Astrocyte (in vitro differentiated cells and primary cell): ENCODE results near the gene CAMK2G. TPM values are rescaled to one million over a fixed set of nuclear protein-coding genes. Genes with fewer than 3 reads are reported as not detected.

ENCODE experiments used
- DNase-seq: peaks from one replicate; pipeline ENCODE4 v3.0.0-alpha.2; 2010; ENCODE audit warnings: low read depth
- FAIRE-seq: peaks from 2 replicates; lab custom pipeline; 2011; peaks lifted over from hg19 to GRCh38; lab: Jason Lieb, UNC
- H2AFZ ChIP-seq: 2 replicates; pipeline ENCODE4 v1.6.0; 2012; ENCODE audit warnings: low read depth, low read length, inconsistent platforms
- H3K27ac ChIP-seq: 2 replicates; pipeline ENCODE4 v1.5.1; 2011; ENCODE audit warnings: low read depth, low read length, inconsistent platforms
- H3K27me3 ChIP-seq: 2 replicates; pipeline ENCODE4 v1.6.0; 2011; ENCODE audit warnings: low read length, inconsistent platforms; ENCODE audit not compliant: insufficient read depth
- H3K36me3 ChIP-seq: 2 replicates; pipeline ENCODE4 v1.5.1; 2011; ENCODE audit warnings: low read length, inconsistent platforms; ENCODE audit not compliant: insufficient read depth
- H3K4me1 ChIP-seq: 2 replicates; pipeline ENCODE4 v1.5.1; 2011; ENCODE audit warnings: low read length, inconsistent platforms; ENCODE audit not compliant: insufficient read depth
- H3K4me2 ChIP-seq: 2 replicates; pipeline ENCODE4 v1.6.0; 2012; ENCODE audit warnings: low read length, inconsistent platforms
- H3K4me3 ChIP-seq: 2 replicates; pipeline ENCODE4 v1.5.1; 2011; ENCODE audit warnings: low read depth, mild to moderate bottlenecking, low read length, inconsistent platforms; ENCODE audit not compliant: insufficient read depth
- H3K79me2 ChIP-seq: 2 replicates; pipeline ENCODE4 v1.6.0; 2012; ENCODE audit warnings: mild to moderate bottlenecking, low read length, inconsistent platforms; ENCODE audit not compliant: insufficient read depth
- H3K9ac ChIP-seq: 2 replicates; pipeline ENCODE4 v1.6.0; 2012; ENCODE audit warnings: mild to moderate bottlenecking, low read length, inconsistent platforms
- H3K9me3 ChIP-seq: 2 replicates; pipeline ENCODE4 v1.5.1; 2012; ENCODE audit warnings: low read depth, mild to moderate bottlenecking, low read length, inconsistent platforms; ENCODE audit not compliant: insufficient read depth
- H4K20me1 ChIP-seq: 2 replicates; pipeline ENCODE4 v1.6.0; 2012; ENCODE audit warnings: low read length, inconsistent platforms; ENCODE audit not compliant: insufficient read depth
- H3K27ac Mint-ChIP-seq: one replicate; pipeline ENCODE4 v1.8.0; 2021; ENCODE audit warnings: mild to moderate bottlenecking, mixed read lengths; ENCODE audit not compliant: unreplicated experiment
- H3K27me3 Mint-ChIP-seq: one replicate; pipeline ENCODE4 v1.8.0; 2021; ENCODE audit warnings: low read depth, mixed read lengths; ENCODE audit not compliant: unreplicated experiment
- H3K36me3 Mint-ChIP-seq: one replicate; pipeline ENCODE4 v1.8.0; 2021; ENCODE audit warnings: low read depth, mixed read lengths; ENCODE audit not compliant: unreplicated experiment
- H3K4me1 Mint-ChIP-seq: one replicate; pipeline ENCODE4 v1.8.0; 2021; ENCODE audit warnings: low read depth, mixed read lengths; ENCODE audit not compliant: unreplicated experiment
- H3K4me3 Mint-ChIP-seq: one replicate; pipeline ENCODE4 v1.8.0; 2021; ENCODE audit warnings: mild to moderate bottlenecking, moderate library complexity, mixed read lengths; ENCODE audit not compliant: unreplicated experiment
- H3K9me3 Mint-ChIP-seq: one replicate; pipeline ENCODE4 v1.8.0; 2021; ENCODE audit warnings: mild to moderate bottlenecking, mixed read lengths; ENCODE audit not compliant: unreplicated experiment
- CTCF ChIP-seq: IDR thresholded peaks from 2 replicates; pipeline ENCODE4 v1.5.1; 2011; ENCODE audit warnings: low read depth, mild to moderate bottlenecking, inconsistent platforms, low read length, moderate library complexity; ENCODE audit not compliant: insufficient read depth
- EZH2 ChIP-seq: IDR thresholded peaks from 2 replicates; pipeline ENCODE4 v1.6.1; 2012; ENCODE audit warnings: mild to moderate bottlenecking, low read length, inconsistent platforms; ENCODE audit not compliant: insufficient read depth
- total RNA-seq: library from RNA; stranded (reverse); gene quantifications from 2 replicates; pipeline ENCODE4 v1.2.1, GENCODE V29; 2021

CAMK2G gene
- total RNA-seq, 1 donor from 2014 or later, result 19.8 TPM

- Histone ChIP-seq H3K4me3 (no peak overlapping the region), H3K9ac (no peak overlapping the region), H3K27ac (no peak overlapping the region), H4K20me1 (peaks cover 80% of the 10 kb centered on the region), H2AFZ (no peak overlapping the region), H3K4me2 (no peak overlapping the region), H3K36me3 (no peaks in the 10 kb centered on the region), H3K4me1 (peaks cover 30% of the 10 kb centered on the region), H3K79me2 (peaks cover 10% of the 10 kb centered on the region), H3K27me3 (no peaks in the 10 kb centered on the region), H3K9me3 (no peaks in the 10 kb centered on the region)
- Mint-ChIP-seq H3K9me3 (no peaks in the 10 kb centered on the region), H3K36me3 (peaks cover 23% of the 10 kb centered on the region), H3K27ac (no peak overlapping the region), H3K4me3 (no peak overlapping the region), H3K4me1 (peaks cover 14% of the 10 kb centered on the region), H3K27me3 (no peaks in the 10 kb centered on the region)
- FAIRE-seq (no peak), DNase-seq (no peak)
- TF ChIP-seq EZH2 (no peak), CTCF (no peak)
These were observed 14.4 kb downstream of the CAMK2G start for GRCh38 chr10:73859784-73860491.

- TF ChIP-seq EZH2 (no peak), CTCF (no peak)
- Histone ChIP-seq H3K4me3 (no peak overlapping the region), H4K20me1 (peaks cover 84% of the 10 kb centered on the region), H3K27ac (no peak overlapping the region), H3K27me3 (no peaks in the 10 kb centered on the region), H2AFZ (no peak overlapping the region), H3K4me1 (peaks cover 30% of the 10 kb centered on the region), H3K36me3 (no peaks in the 10 kb centered on the region), H3K4me2 (no peak overlapping the region), H3K79me2 (peaks cover 8% of the 10 kb centered on the region), H3K9ac (no peak overlapping the region), H3K9me3 (no peaks in the 10 kb centered on the region)
- Mint-ChIP-seq H3K9me3 (no peaks in the 10 kb centered on the region), H3K27me3 (no peaks in the 10 kb centered on the region), H3K4me3 (no peak overlapping the region), H3K27ac (no peak overlapping the region), H3K36me3 (peaks cover 22% of the 10 kb centered on the region), H3K4me1 (peaks cover 14% of the 10 kb centered on the region)
- DNase-seq (no peak), FAIRE-seq (no peak)
These were observed 14.9 kb downstream of the CAMK2G start for GRCh38 chr10:73859428-73859783.

DNA sequence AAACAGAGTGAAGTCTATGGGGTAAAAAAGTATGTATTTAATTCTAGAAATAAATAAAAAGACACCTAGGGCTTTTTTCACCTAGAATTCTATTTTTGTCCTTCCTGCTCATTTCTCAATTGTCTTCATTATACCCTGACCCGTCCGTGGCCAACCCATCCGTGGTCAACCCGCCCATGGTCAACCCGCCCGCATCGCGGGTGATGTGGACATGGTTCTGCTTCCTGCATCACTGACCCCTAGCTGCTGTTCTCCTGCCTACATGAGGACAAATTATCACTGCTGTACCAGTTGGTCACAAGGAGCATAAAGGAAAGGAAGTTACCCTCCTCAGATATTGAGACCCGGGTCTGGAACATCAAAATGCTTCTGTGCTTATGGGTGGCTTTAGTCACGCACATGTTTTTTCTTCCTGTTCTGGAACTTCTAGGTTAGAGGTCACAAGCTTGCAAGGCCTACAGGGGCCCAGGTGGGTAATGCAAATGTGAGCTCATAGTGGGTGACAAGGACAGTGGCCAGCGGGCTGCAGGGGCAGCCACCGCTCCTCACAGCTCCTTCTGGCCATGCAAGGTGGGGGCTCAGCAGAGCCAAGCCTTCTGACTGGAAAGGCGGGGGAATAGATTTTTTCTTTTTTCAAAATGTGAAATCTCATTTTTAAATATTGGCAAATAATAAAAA is 15.5 kb downstream of the CAMK2G start:
- H3K9ac ChIP-seq, result no peak overlapping the region
- FAIRE-seq (no peak), DNase-seq (no peak)
- Mint-ChIP-seq H3K9me3 (no peaks in the 10 kb centered on the region), H3K4me3 (no peak overlapping the region), H3K27ac (no peak overlapping the region), H3K4me1 (peaks cover 14% of the 10 kb centered on the region), H3K27me3 (no peaks in the 10 kb centered on the region), H3K36me3 (peaks cover 19% of the 10 kb centered on the region)
- peaks cover 88% of the 10 kb centered on the region for H4K20me1 ChIP-seq
- H3K36me3 ChIP-seq, result no peaks in the 10 kb centered on the region
- H2AFZ ChIP-seq, result no peak overlapping the region
- H3K27ac ChIP-seq, result no peak overlapping the region
- H3K79me2 ChIP-seq, result peaks cover 5% of the 10 kb centered on the region
- TF ChIP-seq CTCF (no peak), EZH2 (no peak)
- H3K4me3 ChIP-seq, result no peak overlapping the region
- H3K4me1 ChIP-seq, result peaks cover 30% of the 10 kb centered on the region
- H3K27me3 ChIP-seq, result no peaks in the 10 kb centered on the region
- H3K4me2 ChIP-seq, result no peak overlapping the region
- no peaks in the 10 kb centered on the region for H3K9me3 ChIP-seq
